Activated CD4-positive, alpha-beta memory T cell treated with anti-CD3 and anti-CD28 coated beads, Interleukin-2, amount 10 ng/mL, durations not matched to agents 7 days and 5 days (primary cell): Measurements from ENCODE around the gene ADAMTSL4. TPM values are rescaled to one million over a fixed set of nuclear protein-coding genes. Genes with fewer than 3 reads are reported as not detected.
"Not testable (repeated sequence)": the region's sequence is repeated elsewhere in the genome, so short reads cannot be mapped to it uniquely, and the experiment has no call there.

ENCODE experiments used
- CTCF ChIA-PET: fragments of 350-600 bp; sonication (Branson Sonifier 250); formaldehyde crosslinking; loops from one replicate; lab custom pipeline; 2021; ENCODE audit warnings: antibody characterized with exemption, inconsistent platforms; lab: Charles Lee
- POLR2A ChIA-PET: fragments of 350-600 bp; sonication (Branson Sonifier 250); formaldehyde crosslinking; loops from one replicate; lab custom pipeline; 2021; ENCODE audit warnings: antibody characterized with exemption; lab: Charles Lee
- DNase-seq: peaks from one replicate; pipeline ENCODE4 v3.0.0-alpha.2; 2020
- H3K27ac Mint-ChIP-seq: one replicate; pipeline ENCODE4 v1.8.0; 2021; ENCODE audit warnings: mild to moderate bottlenecking, mixed read lengths
- H3K27me3 Mint-ChIP-seq: one replicate; pipeline ENCODE4 v1.8.0; 2021; ENCODE audit warnings: mixed read lengths
- H3K36me3 Mint-ChIP-seq: one replicate; pipeline ENCODE4 v1.8.0; 2021; ENCODE audit warnings: low read depth, mixed read lengths
- H3K4me1 Mint-ChIP-seq: one replicate; pipeline ENCODE4 v1.8.0; 2021; ENCODE audit warnings: mixed read lengths
- H3K4me3 Mint-ChIP-seq: one replicate; pipeline ENCODE4 v1.8.0; 2021; ENCODE audit warnings: mild to moderate bottlenecking, mixed read lengths
- H3K9me3 Mint-ChIP-seq: one replicate; pipeline ENCODE4 v1.8.0; 2021; ENCODE audit warnings: mixed read lengths
- total RNA-seq, 2 experiments: library from RNA; stranded (reverse); gene quantifications; one replicate each; pipeline ENCODE4 v1.2.3, GENCODE V29; 2021

The ADAMTSL4 gene
- total RNA-seq, 2 experiments from 2014 or later: 1.4 to 1.6 TPM

- Mint-ChIP-seq H3K36me3 (peaks cover 89% of the 10 kb centered on the region), H3K4me3 (peak overlapping the region; percentile 98), H3K27me3 (no peaks in the 10 kb centered on the region), H3K9me3 (no peaks in the 10 kb centered on the region), H3K4me1 (peaks cover 50% of the 10 kb centered on the region), H3K27ac (peak overlapping the region; percentile 99)
- ChIA-PET CTCF (interaction anchor here (0.8 to 13.3 kb wide), 3 partner anchors 11 to 46 kb away, joined by 4 to 282 read pairs (median 48); no protein-coding TSS in a partner anchor), POLR2A (interaction anchor here (1.2 to 21.2 kb wide), 5 partner anchors 11 to 688 kb away, joined by 3 to 1377 read pairs (median 114); partner anchors contain the start of gene ENSA)
- no peak for DNase-seq
Measured at GRCh38 chr1:150575072-150575489, 25.9 kb downstream of the ADAMTSL4 start.

- H3K27me3 Mint-ChIP-seq: no peaks in the 10 kb centered on the region
- CTCF ChIA-PET: interaction anchor here (0.8 to 13.3 kb wide), 4 partner anchors 12 to 52 kb away, joined by 3 to 282 read pairs (median 26); no protein-coding TSS in a partner anchor
- POLR2A ChIA-PET: interaction anchor here (1.2 to 21.2 kb wide), 6 partner anchors 12 to 689 kb away, joined by 3 to 1377 read pairs (median 62); partner anchors contain the start of genes ENSA and RPRD2
- no peak for DNase-seq
- H3K4me1 Mint-ChIP-seq: peaks cover 50% of the 10 kb centered on the region
- H3K9me3 Mint-ChIP-seq: no peaks in the 10 kb centered on the region
- peak overlapping the region; percentile 98 for H3K4me3 Mint-ChIP-seq
- peaks cover 87% of the 10 kb centered on the region for H3K36me3 Mint-ChIP-seq
- peak overlapping the region; percentile 99 for H3K27ac Mint-ChIP-seq
Measured at GRCh38 chr1:150575518-150576366, 26.5 kb downstream of the ADAMTSL4 start.

- H3K36me3 Mint-ChIP-seq: peaks cover 81% of the 10 kb centered on the region
- no peaks in the 10 kb centered on the region for H3K27me3 Mint-ChIP-seq
- ChIA-PET POLR2A (interaction anchor here (0.9 to 21.2 kb wide), 10 partner anchors 9 to 689 kb away, joined by 3 to 1377 read pairs (median 8); partner anchors contain the start of genes CERS2, ENSA, PLEKHO1 and RPRD2), CTCF (interaction anchor here (0.7 to 13.3 kb wide), 5 partner anchors 12 to 53 kb away, joined by 3 to 282 read pairs (median 3); partner anchors contain the start of gene ENSA)
- peak overlapping the region; percentile 99 for H3K27ac Mint-ChIP-seq
- H3K9me3 Mint-ChIP-seq: no peaks in the 10 kb centered on the region
- no peak for DNase-seq
- peaks cover 48% of the 10 kb centered on the region for H3K4me1 Mint-ChIP-seq
- H3K4me3 Mint-ChIP-seq: peak overlapping the region; percentile 98
Measured at GRCh38 chr1:150576367-150576711, 27.1 kb downstream of the ADAMTSL4 start.

- Mint-ChIP-seq H3K4me1 (peaks cover 43% of the 10 kb centered on the region), H3K4me3 (peak overlapping the region; percentile 98), H3K9me3 (no peaks in the 10 kb centered on the region), H3K27ac (peak overlapping the region; percentile 95), H3K27me3 (no peaks in the 10 kb centered on the region), H3K36me3 (peaks cover 77% of the 10 kb centered on the region)
- DNase-seq: no peak
- CTCF ChIA-PET: interaction anchor here (0.7 to 13.3 kb wide), 5 partner anchors 13 to 53 kb away, joined by 3 to 282 read pairs (median 3); partner anchors contain the start of gene ENSA
- POLR2A ChIA-PET: interaction anchor here (0.9 to 21.2 kb wide), 11 partner anchors 9 to 690 kb away, joined by 3 to 1377 read pairs (median 7); partner anchors contain the start of genes CERS2, ENSA, PLEKHO1 and RPRD2
Measured at GRCh38 chr1:150576794-150577556, 27.8 kb downstream of the ADAMTSL4 start.

- Mint-ChIP-seq H3K27ac (peak overlapping the region; percentile 95), H3K4me3 (peak overlapping the region; percentile 98), H3K4me1 (peaks cover 39% of the 10 kb centered on the region), H3K36me3 (peaks cover 69% of the 10 kb centered on the region), H3K9me3 (no peaks in the 10 kb centered on the region), H3K27me3 (no peaks in the 10 kb centered on the region)
- POLR2A ChIA-PET: interaction anchor here (1.1 to 21.2 kb wide), 7 partner anchors 14 to 397 kb away, joined by 4 to 1377 read pairs (median 8); partner anchors contain the start of genes CERS2, ENSA and RPRD2
- DNase-seq: no peak
- CTCF ChIA-PET: interaction anchor here (1.9 to 13.3 kb wide), 3 partner anchors 14 to 44 kb away, joined by 7 to 282 read pairs (median 48); no protein-coding TSS in a partner anchor
Measured at GRCh38 chr1:150577557-150578271, 28.5 kb downstream of the ADAMTSL4 start.

GRCh38 chr1:150578272-150579109 is 29.3 kb downstream of the ADAMTSL4 start:
- peak overlapping the region; percentile 95 for H3K27ac Mint-ChIP-seq
- H3K4me3 Mint-ChIP-seq: peak overlapping the region; percentile 98
- peak; percentile 53 for DNase-seq
- ChIA-PET CTCF (interaction anchor here (1.4 to 13.3 kb wide), 4 partner anchors 8 to 43 kb away, joined by 6 to 282 read pairs (median 28); no protein-coding TSS in a partner anchor), POLR2A (interaction anchor here (1.1 to 21.2 kb wide), 15 partner anchors 11 to 735 kb away, joined by 3 to 1377 read pairs (median 13); partner anchors contain the start of genes CTSS, ENSA, GOLPH3L and RPRD2)
- H3K9me3 Mint-ChIP-seq: no peaks in the 10 kb centered on the region
- no peaks in the 10 kb centered on the region for H3K27me3 Mint-ChIP-seq
- peaks cover 62% of the 10 kb centered on the region for H3K36me3 Mint-ChIP-seq
- peaks cover 32% of the 10 kb centered on the region for H3K4me1 Mint-ChIP-seq

DNA sequence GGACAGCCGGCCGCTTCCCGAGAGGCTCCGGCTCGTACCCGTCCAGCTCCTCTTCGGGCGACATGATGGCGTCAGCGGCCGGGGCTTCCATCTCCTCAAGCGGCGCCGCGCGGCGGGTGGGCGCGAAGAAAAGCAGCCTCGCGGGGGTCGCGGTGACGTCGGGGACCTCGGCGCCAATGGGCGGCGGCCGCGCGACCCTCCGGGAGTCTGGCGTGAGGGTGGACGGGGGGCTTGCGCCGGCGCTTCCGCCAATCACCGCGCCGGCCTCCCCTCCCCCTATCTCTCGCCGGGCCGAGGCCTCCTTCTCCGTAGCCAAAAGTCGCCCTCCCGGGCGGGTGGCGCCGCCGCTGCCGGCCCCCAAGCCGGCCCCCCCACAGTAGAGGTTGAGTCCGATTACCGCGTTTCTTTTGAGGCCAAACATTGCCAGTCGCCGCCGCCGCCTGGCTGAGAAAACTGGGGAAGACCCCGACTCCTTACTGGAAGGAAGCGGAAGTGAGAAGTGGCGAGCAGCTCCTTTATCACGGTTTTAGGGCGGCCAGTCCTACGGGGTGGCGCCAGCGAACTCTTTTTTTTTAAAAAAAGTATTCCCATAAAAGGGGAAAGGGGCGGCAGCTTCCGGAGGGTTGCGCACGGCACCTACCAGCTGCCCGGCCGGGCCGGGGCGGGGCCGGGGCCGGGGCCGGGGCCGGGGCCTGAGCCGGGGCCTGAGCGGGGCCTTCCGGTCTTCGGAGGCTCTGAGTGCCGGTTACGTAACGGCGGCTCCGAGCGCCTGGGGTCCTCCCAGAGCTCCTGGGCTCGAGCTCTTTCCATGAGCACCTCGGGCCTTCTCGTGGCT is 30.1 kb downstream of the ADAMTSL4 start, which contains the start of gene MCL1:
Gene MCL1 (minus strand): TSS at position 501 of the 835 bp plus-strand sequence. CDS start 80 bp downstream, at position 421.
- POLR2A ChIA-PET: interaction anchor here (0.7 to 21.2 kb wide), 31 partner anchors 10 to 736 kb away, joined by 3 to 1377 read pairs (median 5); partner anchors contain the start of genes ARNT, CTSS, ENSA and GOLPH3L
- CTCF ChIA-PET: interaction anchor here (0.8 to 13.3 kb wide), 11 partner anchors 9 to 401 kb away, joined by 3 to 282 read pairs (median 4); partner anchors contain the start of genes ENSA and GOLPH3L
- H3K4me3 Mint-ChIP-seq: peak within 1 kb of the TSS; percentile 98

GRCh38 chr1:150579945-150580642 is 30.9 kb downstream of the ADAMTSL4 start:
- POLR2A ChIA-PET: interaction anchor here (0.7 to 21.2 kb wide), 29 partner anchors 9 to 737 kb away, joined by 3 to 1377 read pairs (median 5); partner anchors contain the start of genes ARNT, CTSS, ENSA and GOLPH3L
- CTCF ChIA-PET: interaction anchor here (0.8 to 13.3 kb wide), 11 partner anchors 9 to 400 kb away, joined by 3 to 282 read pairs (median 4); partner anchors contain the start of genes ENSA and GOLPH3L
- H3K4me1 Mint-ChIP-seq: peaks cover 19% of the 10 kb centered on the region
- peak overlapping the region; percentile 84 for H3K27ac Mint-ChIP-seq
- H3K27me3 Mint-ChIP-seq: no peaks in the 10 kb centered on the region
- peaks cover 45% of the 10 kb centered on the region for H3K36me3 Mint-ChIP-seq
- peak overlapping the region; percentile 82 for H3K4me3 Mint-ChIP-seq
- H3K9me3 Mint-ChIP-seq: no peaks in the 10 kb centered on the region
- DNase-seq: no peak

More for the DNA sequence above, 30.1 kb downstream of the ADAMTSL4 start, which contains the start of gene MCL1:
- no peaks in the 10 kb centered on the region for H3K9me3 Mint-ChIP-seq
- peaks cover 26% of the 10 kb centered on the region for H3K4me1 Mint-ChIP-seq
- H3K27ac Mint-ChIP-seq: peak within 1 kb of the TSS; percentile 97
- H3K27me3 Mint-ChIP-seq: no peaks in the 10 kb centered on the region
- H3K36me3 Mint-ChIP-seq: peaks cover 53% of the 10 kb centered on the region
- peak; percentile 93 for DNase-seq

GRCh38 chr1:150580966-150581365 is 31.8 kb downstream of the ADAMTSL4 start:
- not testable (repeated sequence) for H3K9me3 Mint-ChIP-seq, DNase-seq, H3K27me3 Mint-ChIP-seq
- H3K4me1 Mint-ChIP-seq: peaks cover 20% of the 10 kb centered on the region
- ChIA-PET POLR2A (interaction anchor here (0.7 to 21.2 kb wide), 8 partner anchors 8 to 116 kb away, joined by 3 to 1377 read pairs (median 16); partner anchors contain the start of genes ENSA and GOLPH3L), CTCF (interaction anchor here (13.3 kb wide), 1 partner anchor 17 kb away, joined by 282 read pairs; no protein-coding TSS in a partner anchor)
- peaks cover 40% of the 10 kb centered on the region for H3K36me3 Mint-ChIP-seq
- H3K27ac Mint-ChIP-seq: peak overlapping the region; percentile 84
- peak overlapping the region; percentile 82 for H3K4me3 Mint-ChIP-seq
